Stimulated activated naive CD4-positive, alpha-beta T cell (primary cell): Measurements from ENCODE around the gene MED12L.
A peak's percentile ranks its signal among the peaks of the same experiment; 100 is the strongest.

ENCODE experiments used
- DNase-seq, 6 experiments: peaks; one replicate each; lab custom pipeline; 2025; lab: John Stamatoyannopoulos, UW

The MED12L gene

GRCh38 chr3:151452841-151453240 lies 367.4 kb downstream of the MED12L start:
- no peak for DNase-seq

- no peak for DNase-seq
These were observed 370.6 kb downstream of the MED12L start for GRCh38 chr3:151456065-151456464.

GRCh38 chr3:151459358-151459757 lies 373.9 kb downstream of the MED12L start:
- no peak for DNase-seq

DNA sequence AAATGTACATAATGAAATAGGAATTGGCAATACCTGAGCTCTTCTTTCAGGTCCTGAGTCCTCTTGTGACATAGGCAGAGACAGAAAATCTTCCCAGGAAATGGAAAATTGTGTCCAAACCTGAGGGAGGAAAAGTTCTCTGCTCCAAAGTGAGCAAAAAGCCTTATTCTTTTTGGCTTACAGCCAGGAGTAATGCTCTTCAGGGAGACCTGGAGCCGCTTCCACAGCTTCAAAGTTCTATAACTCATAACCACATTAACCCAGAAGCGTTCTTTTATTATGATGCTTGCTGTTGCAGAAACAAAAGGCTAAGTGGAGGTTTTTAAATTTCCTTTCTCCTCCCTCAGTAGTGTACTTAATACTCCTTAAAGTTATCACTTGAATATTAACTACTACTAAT lies 374.8 kb downstream of the MED12L start:
- DNase-seq: no peak

DNA sequence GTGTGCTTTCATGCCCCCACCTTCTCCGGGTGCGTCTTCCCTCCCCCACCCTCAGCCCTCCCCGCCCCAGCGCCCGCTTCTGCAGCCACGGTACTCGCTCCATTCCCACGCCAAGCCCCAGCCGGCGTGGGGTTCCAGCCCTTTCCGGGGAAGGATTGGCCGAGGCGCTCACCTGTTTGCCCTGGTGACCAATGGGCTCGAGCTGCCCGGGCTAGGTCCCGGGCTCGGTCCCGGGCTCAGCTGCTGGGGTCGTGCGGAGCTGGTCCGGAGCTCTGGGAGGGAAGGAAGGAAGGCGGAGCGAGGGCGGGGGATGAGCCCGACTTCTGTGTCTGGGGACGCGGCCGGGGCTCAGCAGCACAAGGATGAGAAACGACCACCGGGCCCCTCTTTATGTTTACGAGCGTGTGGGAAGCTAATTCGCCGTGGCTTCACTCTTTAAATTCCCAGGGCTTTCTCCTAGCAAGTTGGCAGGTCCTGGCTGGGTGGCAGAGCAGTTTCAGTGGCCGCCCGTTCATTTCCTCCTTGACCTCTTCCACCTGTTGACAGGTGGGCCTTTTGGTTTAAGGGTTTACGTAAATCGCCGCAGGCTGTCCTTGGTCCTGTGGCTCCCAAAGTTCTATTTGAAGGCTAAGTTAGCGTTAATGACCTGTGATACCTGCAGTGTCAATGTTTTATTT lies 375.4 kb downstream of the MED12L start, which contains the start of gene IGSF10:
Gene IGSF10, minus strand, starts transcription at position 288 of the 677 bp plus-strand sequence. CDS start 2,352 bp downstream, outside the sequence.
- no peak for DNase-seq

- DNase-seq: no peak
These were observed 376.9 kb downstream of the MED12L start for GRCh38 chr3:151462278-151462780.

DNA sequence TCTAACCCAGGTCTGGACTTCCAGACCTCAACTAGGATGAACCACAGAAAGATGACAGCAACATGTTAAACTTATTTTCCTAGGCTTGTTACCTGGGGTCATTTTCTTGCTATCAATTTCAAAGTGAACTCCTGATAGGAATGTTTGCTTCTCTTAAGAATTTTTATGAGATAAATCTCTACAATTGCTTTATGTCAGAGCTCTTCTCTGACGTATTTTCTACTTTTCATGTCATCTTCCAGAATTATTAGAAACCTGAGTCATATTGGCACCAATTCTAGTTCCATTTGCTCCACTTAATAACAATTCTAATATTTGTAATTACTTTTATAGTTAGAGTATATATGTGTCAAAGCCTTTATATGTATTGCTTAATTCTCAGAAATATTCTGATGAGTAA lies 377.5 kb downstream of the MED12L start:
- DNase-seq: no peak

DNA sequence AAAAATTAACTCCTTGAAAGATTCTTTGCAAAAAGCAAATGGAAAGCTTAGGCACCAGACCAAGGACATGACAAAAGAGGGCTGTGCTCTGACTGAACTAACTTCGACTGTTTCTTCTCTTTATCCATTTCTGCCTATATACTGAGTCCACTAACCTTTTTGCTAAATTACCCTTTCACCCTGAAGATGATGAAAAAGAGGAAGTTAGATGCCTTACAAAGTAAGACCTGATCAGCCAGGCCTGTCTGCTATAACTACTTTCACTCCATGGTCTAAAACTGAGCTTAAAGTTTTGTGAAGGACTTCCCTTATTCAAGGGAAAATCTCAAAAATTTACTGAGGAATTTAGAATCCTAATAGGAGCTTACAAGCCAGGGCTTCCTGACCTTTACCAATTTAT lies 381.6 kb downstream of the MED12L start:
- no peak for DNase-seq

DNA sequence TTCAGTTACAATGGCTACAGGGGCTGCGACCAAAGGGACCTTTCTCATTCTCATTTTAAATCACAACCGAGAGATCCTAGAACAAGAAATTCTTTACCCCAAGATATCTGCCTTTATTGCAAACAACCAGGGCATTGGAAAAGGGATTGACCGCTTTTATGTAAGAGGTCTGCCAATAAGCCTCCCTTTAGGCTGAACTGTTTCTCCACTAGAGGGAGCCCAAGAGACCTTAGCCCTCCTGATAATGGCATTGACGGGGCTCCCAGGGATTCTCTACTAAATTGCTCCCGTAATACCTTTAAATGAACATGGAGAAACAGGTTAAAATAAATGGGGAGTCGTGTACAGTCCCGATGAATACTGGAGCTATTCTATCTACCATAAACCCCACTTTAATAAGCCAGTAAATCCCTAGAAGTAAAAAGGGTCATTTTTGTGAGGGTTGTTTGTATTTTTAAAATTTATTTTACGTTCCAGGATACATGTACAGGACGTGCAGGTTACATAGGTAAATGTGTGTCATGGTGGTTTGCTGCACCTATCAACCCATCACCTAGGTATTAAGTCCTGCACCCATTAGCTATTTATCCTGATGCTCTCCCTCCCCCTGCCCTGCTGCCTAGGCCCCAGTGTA lies 382.9 kb downstream of the MED12L start:
- DNase-seq: peak in 2 of 6 experiments; percentile 43 to 47

DNA sequence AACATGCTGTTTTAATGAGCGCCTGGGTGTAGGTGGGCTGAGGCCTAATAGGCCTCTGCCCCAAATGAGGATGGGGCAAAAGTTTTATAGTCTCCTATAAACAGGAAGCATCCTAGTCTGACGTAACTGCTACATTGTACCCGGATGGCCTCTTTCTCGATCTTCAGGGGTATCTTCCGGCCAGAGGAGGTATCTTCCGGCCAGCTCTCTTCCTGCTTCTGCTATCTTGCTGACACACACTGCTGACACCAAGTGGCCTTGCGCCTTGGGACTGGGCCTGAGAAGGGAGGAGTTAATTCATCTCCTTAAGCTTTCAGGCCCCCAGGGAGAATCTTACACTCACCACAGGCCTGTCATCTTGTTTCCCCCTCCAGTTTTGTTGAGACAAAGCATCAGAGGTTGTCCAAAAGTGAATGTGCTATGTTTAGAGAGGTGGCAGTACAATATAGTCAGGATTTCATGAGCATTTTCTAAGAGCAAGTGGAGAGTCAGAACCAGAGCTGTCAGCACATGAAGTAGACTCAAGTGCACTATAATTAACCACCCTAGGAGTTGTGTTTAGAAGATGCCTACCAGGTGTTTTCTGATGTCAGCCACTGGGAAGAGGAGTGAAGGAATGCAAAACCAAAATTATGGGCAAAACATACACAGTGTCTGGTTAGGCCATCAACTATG lies 391.0 kb downstream of the MED12L start:
- no peak for DNase-seq

DNA sequence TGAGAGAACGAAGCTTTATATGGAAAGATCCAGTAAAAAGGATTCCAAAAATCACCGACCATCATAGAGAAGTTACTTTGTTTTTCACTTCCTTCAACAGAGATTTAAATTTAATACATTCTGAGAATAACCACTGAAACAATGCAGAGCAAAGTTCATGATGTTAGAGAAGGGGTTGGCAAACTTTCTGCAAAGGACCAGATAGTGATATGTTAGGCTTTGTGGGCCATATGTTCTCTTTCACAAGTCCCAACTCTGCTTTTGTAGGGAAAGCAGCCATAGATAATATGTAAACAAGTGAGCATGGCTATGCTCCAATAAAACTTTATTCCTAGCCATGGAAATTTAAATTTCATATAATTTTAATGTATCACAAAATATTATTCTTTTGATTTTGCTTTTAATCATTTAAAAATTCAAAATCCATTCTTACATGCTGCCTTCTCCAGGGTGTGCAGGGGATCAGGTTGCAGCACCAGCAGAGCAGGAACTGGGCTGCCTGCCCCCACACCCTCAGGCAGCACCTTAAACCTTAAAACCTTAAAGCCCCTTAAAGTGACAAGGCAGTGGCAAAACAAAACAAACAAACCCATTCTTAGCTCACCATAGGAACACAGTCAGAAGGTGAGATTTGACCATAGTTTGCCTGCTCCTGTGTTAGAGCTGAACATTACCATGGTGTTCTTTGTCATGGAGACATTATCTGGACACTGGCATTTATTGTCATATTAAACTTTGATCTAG lies 392.3 kb downstream of the MED12L start:
- DNase-seq: no peak

DNA sequence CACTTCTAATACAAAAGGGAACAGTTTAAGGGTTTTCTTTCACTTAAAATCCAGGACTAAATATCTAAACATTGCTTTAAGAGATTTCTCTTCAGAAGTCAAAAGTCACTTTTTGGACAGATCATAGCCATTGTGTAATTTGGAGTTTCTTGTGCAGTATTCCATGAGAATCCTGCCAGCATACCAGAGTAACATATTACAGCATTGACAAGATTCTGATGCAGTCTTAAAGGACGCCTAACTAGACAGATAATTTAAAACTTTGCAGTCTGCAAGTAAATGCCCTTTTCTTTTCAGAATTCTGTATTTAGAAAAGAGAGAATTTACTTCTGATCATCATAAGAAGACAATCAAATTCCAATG lies 392.9 kb downstream of the MED12L start:
- no peak for DNase-seq

GRCh38 chr3:151479452-151479851 lies 394.0 kb downstream of the MED12L start:
- no peak for DNase-seq

- no peak for DNase-seq
These were observed 395.0 kb downstream of the MED12L start for GRCh38 chr3:151480492-151480891.

DNA sequence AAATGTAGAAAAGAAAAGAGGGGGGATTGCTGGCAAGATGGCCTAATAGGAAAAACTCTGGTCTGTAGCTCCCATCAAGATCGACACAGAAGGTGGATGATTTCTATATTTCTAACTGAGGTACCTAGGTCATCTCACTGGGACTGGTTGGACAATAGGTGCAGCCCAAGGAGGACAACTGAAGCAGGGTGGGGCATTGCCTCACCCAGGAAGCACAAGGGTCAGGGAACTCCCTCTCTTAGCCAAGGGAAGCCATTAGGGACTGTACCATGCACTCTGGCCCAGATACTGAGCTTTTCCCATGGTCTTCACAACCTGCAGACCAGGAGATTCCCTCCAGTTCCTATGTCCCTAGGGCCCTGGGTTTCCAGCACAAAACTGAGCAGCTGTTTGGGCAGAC lies 398.0 kb downstream of the MED12L start:
- no peak for DNase-seq

GRCh38 chr3:151483961-151484520 lies 398.6 kb downstream of the MED12L start:
- no peak for DNase-seq
